ENCODE measurements around the gene C11orf71. TPM values are rescaled to one million over a fixed set of nuclear protein-coding genes. Genes with fewer than 3 reads are reported as not detected.

Gene C11orf71
- total RNA-seq, 1 experiment from 2014 or later, result 4.3 TPM

- RAD21 ChIA-PET (ENCODE audit: low non-redundant PET in 1 of 2, low total read pairs in 2 of 2, uncharacterized antibody in 2 of 2, unreplicated experiment in 2 of 2), result no interaction called here
- Histone ChIP-seq H3K9ac (ENCODE audit: low read length) (no peak overlapping the region), H3K9me2 (ENCODE audit: insufficient read depth) (no peaks in the 10 kb centered on the region), H3K27me3 (ENCODE audit: insufficient read depth, low read length) (no peaks in the 10 kb centered on the region), H3K4me3 (replicated peaks in 1 of 2; ENCODE audit: low read depth in 1 of 2, low read length in 2 of 2) (no peak overlapping the region), H3K79me2 (ENCODE audit: insufficient read depth, low read length) (no peaks in the 10 kb centered on the region), H3K4me1 (ENCODE audit: control insufficient read depth in 1 of 2, insufficient read depth in 2 of 2, low read length in 2 of 2) (peaks cover under 1 to 5% of the 10 kb centered on the region in 2 experiments; a peak in 2 of 4 replicates), H3K36me3 (ENCODE audit: control insufficient read depth in 1 of 2, insufficient read depth in 2 of 2, low read length in 2 of 2) (no peaks in the 10 kb centered on the region), H3K27ac (ENCODE audit: low read depth, low read length) (no peak overlapping the region), H3K4me2 (ENCODE audit: low read length) (no peak overlapping the region), H4K20me1 (ENCODE audit: insufficient read depth) (no peaks in the 10 kb centered on the region), H3K9me3 (ENCODE audit: control insufficient read depth in 1 of 2, insufficient read depth in 1 of 2, low read depth in 1 of 2, low read length in 2 of 2) (no peaks in the 10 kb centered on the region), H2AFZ (ENCODE audit: low read depth, low read length, poor library complexity, severe bottlenecking) (no peak overlapping the region)
- DNase-seq (ENCODE audit: low read depth, low spot score), result no peak
- intact Hi-C loops (cut with micrococcal nuclease), result no loop called here
- CTCF ChIA-PET, result no interaction called here
- TF ChIP-seq YY1 (IDR thresholded peaks at IDR 0.05; ENCODE audit: extremely low read depth, insufficient replicate concordance, low read depth, low read length) (no peak), RAD21 (IDR thresholded peaks at IDR 0.05; ENCODE audit: low read depth) (no peak), ZNF274 (IDR thresholded peaks at IDR 0.05; ENCODE audit: low read depth, low read length) (no peak)
- POLR2A ChIA-PET, result no interaction called here
- no peak for ATAC-seq
- BruUV-seq (replicated peaks), result no TSS peak
Measured at GRCh38 chr11:114433376-114433775, 33.1 kb upstream of the C11orf71 start.

- POLR2A ChIA-PET, result no interaction called here
- intact Hi-C loops (cut with micrococcal nuclease), result no loop called here
- Histone ChIP-seq H3K4me2 (ENCODE audit: low read length) (no peak overlapping the region), H3K9ac (ENCODE audit: low read length) (no peak overlapping the region), H2AFZ (ENCODE audit: low read depth, low read length, poor library complexity, severe bottlenecking) (no peak overlapping the region), H3K27ac (ENCODE audit: low read depth, low read length) (no peak overlapping the region), H3K9me3 (ENCODE audit: control insufficient read depth in 1 of 2, insufficient read depth in 1 of 2, low read depth in 1 of 2, low read length in 2 of 2) (no peaks in the 10 kb centered on the region), H3K4me1 (ENCODE audit: control insufficient read depth in 1 of 2, insufficient read depth in 2 of 2, low read length in 2 of 2) (peaks cover 0 to under 1% of the 10 kb centered on the region in 2 experiments; a peak in 1 of 4 replicates), H4K20me1 (ENCODE audit: insufficient read depth) (no peaks in the 10 kb centered on the region), H3K27me3 (ENCODE audit: insufficient read depth, low read length) (no peaks in the 10 kb centered on the region), H3K79me2 (ENCODE audit: insufficient read depth, low read length) (no peaks in the 10 kb centered on the region), H3K4me3 (replicated peaks in 1 of 2; ENCODE audit: low read depth in 1 of 2, low read length in 2 of 2) (no peak overlapping the region), H3K9me2 (ENCODE audit: insufficient read depth) (no peaks in the 10 kb centered on the region), H3K36me3 (ENCODE audit: control insufficient read depth in 1 of 2, insufficient read depth in 2 of 2, low read length in 2 of 2) (no peaks in the 10 kb centered on the region)
- CTCF ChIA-PET, result no interaction called here
- RAD21 ChIA-PET (ENCODE audit: low non-redundant PET in 1 of 2, low total read pairs in 2 of 2, uncharacterized antibody in 2 of 2, unreplicated experiment in 2 of 2), result no interaction called here
- DNase-seq (ENCODE audit: low read depth, low spot score) (no peak), ATAC-seq (no peak)
- no TSS peak for BruUV-seq (replicated peaks)
- TF ChIP-seq EGR1 (IDR thresholded peaks at IDR 0.05; ENCODE audit: low read depth) (no peak), REST (IDR thresholded peaks at IDR 0.05; ENCODE audit: low read depth) (no peak), ZNF274 (IDR thresholded peaks at IDR 0.05; ENCODE audit: low read depth, low read length) (no peak), SIN3A (IDR thresholded peaks at IDR 0.05; ENCODE audit: low read depth) (no peak), SP1 (IDR thresholded peaks at IDR 0.05; ENCODE audit: low read depth) (no peak), TCF7L2 (IDR thresholded peaks at IDR 0.05; ENCODE audit: borderline replicate concordance, extremely low read depth, insufficient read depth, insufficient read length) (no peak), RAD21 (IDR thresholded peaks at IDR 0.05; ENCODE audit: low read depth) (no peak), ZBTB33 (IDR thresholded peaks at IDR 0.05; ENCODE audit: extremely low read depth, insufficient replicate concordance, low read length) (no peak), YY1 (IDR thresholded peaks at IDR 0.05; ENCODE audit: extremely low read depth, insufficient replicate concordance, low read depth, low read length) (no peak), CTCF (IDR thresholded peaks at IDR 0.05 in 2 of 3, conservative IDR thresholded peaks at IDR 0.05 in 1 of 3; ENCODE audit: borderline replicate concordance in 1 of 3, insufficient read depth in 1 of 3, low read depth in 2 of 3, low read length in 2 of 3) (no peak), CBX3 (IDR thresholded peaks at IDR 0.05; ENCODE audit: low read depth) (no peak)
Measured at GRCh38 chr11:114432893-114433292, 32.6 kb upstream of the C11orf71 start.

All from HCT116 (cell line).